Psoas muscle (tissue), 8 donors: ENCODE results near the gene HAUS8. TPM values are rescaled to one million over a fixed set of nuclear protein-coding genes. Genes with fewer than 3 reads are reported as not detected.

Experiments
- ATAC-seq, 4 donors: fragments of 200-7000 bp; cut with Tn5 transposase; one replicate each; pipeline ENCODE4 v1.9.1; 2020; ENCODE audit warnings: moderate library complexity in 3 of 4, mild to moderate bottlenecking in 2 of 4
- DNase-seq, 2 donors: peaks; one replicate each; pipeline ENCODE4 v3.0.0-alpha.2; 2020
- H3K27ac ChIP-seq: fragments of 200-600 bp; one replicate; pipeline ENCODE4 v1.8.0; 2022
- H3K27me3 ChIP-seq, 3 donors: fragments of 200-600 bp in 1 of 3; one replicate each; pipeline versions ENCODE4 v1.6.1 to v1.8.0; 2013 to 2022; ENCODE audit warnings: low read length in 2 of 3, mild to moderate bottlenecking in 2 of 3, moderate library complexity in 1 of 3; ENCODE audit not compliant: insufficient read depth in 3 of 3
- H3K36me3 ChIP-seq, 2 donors: fragments of 200-600 bp in 1 of 2; one replicate each; pipeline versions ENCODE4 v1.6.1 to v1.8.0; 2013 to 2022; ENCODE audit warnings: low read depth in 1 of 2, mild to moderate bottlenecking in 1 of 2, moderate library complexity in 1 of 2; ENCODE audit not compliant: insufficient read depth in 1 of 2
- H3K4me1 ChIP-seq: fragments of 200-600 bp; one replicate; pipeline ENCODE4 v1.8.0; 2022
- H3K4me3 ChIP-seq: fragments of 200-600 bp; one replicate; pipeline ENCODE4 v1.8.0; 2022; ENCODE audit warnings: mild to moderate bottlenecking
- H3K9me3 ChIP-seq: fragments of 200-600 bp; one replicate; pipeline ENCODE4 v1.8.0; 2022
- WGBS, 3 donors: extraction: QIAGEN DNeasy Blood & Tissue Kit; methylation state at CpG; one replicate each; pipeline versions ENCODE4 v1.1.6 to v1.1.7; 2013; 5-methylcytosine and 5-hydroxymethylcytosine counted together
- intact Hi-C, 2 donors: fragments of 100-400 bp; cut with DNase I; formaldehyde crosslinking; loops; one replicate each; pipeline versions ENCODE4 v1.11.0 to v1.14.2; 2022
- polyA plus RNA-seq, 3 donors: library from polyadenylated mRNA; stranded (reverse); fragments of 200-250 nt; gene quantifications; one replicate each; pipeline ENCODE4 v1.2.3, GENCODE V29; 2013
- total RNA-seq, 4 donors: library from RNA; stranded (reverse); fragmentation: NEBNext Ultra II Directional in 2 of 4; extraction: Animal tissue kit (Norgen Biotek cat#: 25700) in 2 of 4; gene quantifications; one replicate each; pipeline versions ENCODE4 v1.2.1 to v1.2.4, GENCODE V29; 2021 to 2023
- TF ChIP-seq, protein P1 (sequence below): fragments of 200-600 bp; IDR thresholded peaks from one replicate; pipeline ENCODE4 v1.8.0; 2022; ENCODE audit warnings: antibody characterized with exemption
- donor health status: healthy with polysubstance abuse.
- donor health status: DM: no; HTN: no; CAD: no; lungs with moderate emphysema.
- donor health status: Bipolar disorder and iron deficiency.
- donor health status: healthy.
- donor health status: DM: yes; HTN: yes; CAD: no.
- donor health status: DM: no; HTN: no; CAD: no.
- donor health status: DM: no; HTN: no; CAD: no.
- donor health status: DM: yes; HTN: yes; CAD: no.

The HAUS8 gene
- total and polyA plus RNA-seq, 7 donors, result 1.8 to 5.9 (median 4.2) TPM

DNA sequence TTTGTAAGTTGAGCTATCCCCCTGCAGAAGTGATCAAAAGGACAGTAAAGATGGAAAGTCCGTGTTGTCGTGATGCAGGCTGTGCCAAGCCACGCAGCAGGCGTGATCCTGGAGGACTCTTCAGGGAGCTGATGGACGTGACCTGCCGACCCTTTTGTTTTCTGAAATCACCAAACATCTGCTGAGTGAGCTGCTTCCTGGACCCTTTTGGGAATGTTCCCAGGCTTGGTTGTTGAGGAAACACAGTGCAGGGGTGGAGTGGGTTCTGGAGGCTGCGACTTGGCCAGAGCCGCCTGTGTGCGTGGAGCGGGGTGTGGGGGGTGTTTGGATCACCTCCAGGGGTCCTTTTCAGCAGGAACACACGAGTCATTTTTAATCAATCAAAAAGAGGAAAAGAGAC is 33.3 kb downstream of the HAUS8 start:
- H3K9me3 ChIP-seq, result no peaks in the 10 kb centered on the region
- TF ChIP-seq, protein P1, sequence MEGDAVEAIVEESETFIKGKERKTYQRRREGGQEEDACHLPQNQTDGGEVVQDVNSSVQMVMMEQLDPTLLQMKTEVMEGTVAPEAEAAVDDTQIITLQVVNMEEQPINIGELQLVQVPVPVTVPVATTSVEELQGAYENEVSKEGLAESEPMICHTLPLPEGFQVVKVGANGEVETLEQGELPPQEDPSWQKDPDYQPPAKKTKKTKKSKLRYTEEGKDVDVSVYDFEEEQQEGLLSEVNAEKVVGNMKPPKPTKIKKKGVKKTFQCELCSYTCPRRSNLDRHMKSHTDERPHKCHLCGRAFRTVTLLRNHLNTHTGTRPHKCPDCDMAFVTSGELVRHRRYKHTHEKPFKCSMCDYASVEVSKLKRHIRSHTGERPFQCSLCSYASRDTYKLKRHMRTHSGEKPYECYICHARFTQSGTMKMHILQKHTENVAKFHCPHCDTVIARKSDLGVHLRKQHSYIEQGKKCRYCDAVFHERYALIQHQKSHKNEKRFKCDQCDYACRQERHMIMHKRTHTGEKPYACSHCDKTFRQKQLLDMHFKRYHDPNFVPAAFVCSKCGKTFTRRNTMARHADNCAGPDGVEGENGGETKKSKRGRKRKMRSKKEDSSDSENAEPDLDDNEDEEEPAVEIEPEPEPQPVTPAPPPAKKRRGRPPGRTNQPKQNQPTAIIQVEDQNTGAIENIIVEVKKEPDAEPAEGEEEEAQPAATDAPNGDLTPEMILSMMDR, result no peak
- no peak for DNase-seq
- peak in 1 of 4 donors; percentile 49 for ATAC-seq
- peaks cover 0 to 16% (median 4%) of the 10 kb centered on the region in 3 donors for H3K27me3 ChIP-seq
- 3 to 6% (median 4%) methylated on average over 11 of the region's 11 CpGs for WGBS, 3 donors
- H3K4me1 ChIP-seq, result no peaks in the 10 kb centered on the region
- H3K36me3 ChIP-seq, result no peaks in the 10 kb centered on the region
- H3K27ac ChIP-seq, result no peak overlapping the region
- intact Hi-C loops, result no loop called here
- H3K4me3 ChIP-seq, result no peak overlapping the region

DNA sequence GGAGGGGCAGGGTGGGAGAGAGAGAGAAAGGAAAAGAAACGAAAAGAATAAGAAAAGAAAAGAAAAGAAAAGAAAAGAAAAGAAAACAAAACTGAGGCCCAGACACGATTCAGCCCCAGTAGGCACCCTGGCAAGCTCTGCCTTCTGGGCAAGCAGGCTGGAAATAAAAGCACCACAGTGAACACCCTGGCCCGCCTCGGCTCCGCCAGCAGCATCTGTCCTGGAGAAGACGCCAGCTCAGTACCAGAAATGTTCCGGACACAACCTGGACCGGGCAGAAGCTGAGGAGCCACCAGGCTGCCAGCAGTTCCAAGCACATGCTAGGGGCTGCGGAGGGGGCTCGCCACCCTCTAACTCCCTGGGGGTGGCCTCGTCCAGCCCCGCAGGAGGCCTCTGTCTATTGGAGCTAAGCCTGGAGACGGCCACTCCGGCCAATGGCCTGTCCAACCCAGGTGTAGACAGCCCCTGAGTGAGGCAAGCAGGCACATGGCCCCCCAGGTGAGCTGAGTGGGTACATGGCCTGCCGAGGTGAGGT is 37.2 kb downstream of the HAUS8 start:
- DNase-seq (no peak), ATAC-seq (no peak)
- no peaks in the 10 kb centered on the region for H3K9me3 ChIP-seq
- 35 to 42% (median 42%) methylated on average over 15 of the region's 15 CpGs for WGBS, 3 donors
- H3K4me1 ChIP-seq, result no peaks in the 10 kb centered on the region
- TF ChIP-seq, protein P1, result no peak
- H3K27ac ChIP-seq, result no peak overlapping the region
- H3K4me3 ChIP-seq, result no peak overlapping the region
- peaks cover 0 to 16% (median 4%) of the 10 kb centered on the region in 3 donors for H3K27me3 ChIP-seq
- H3K36me3 ChIP-seq, result no peaks in the 10 kb centered on the region
- intact Hi-C loops, result no loop called here

DNA sequence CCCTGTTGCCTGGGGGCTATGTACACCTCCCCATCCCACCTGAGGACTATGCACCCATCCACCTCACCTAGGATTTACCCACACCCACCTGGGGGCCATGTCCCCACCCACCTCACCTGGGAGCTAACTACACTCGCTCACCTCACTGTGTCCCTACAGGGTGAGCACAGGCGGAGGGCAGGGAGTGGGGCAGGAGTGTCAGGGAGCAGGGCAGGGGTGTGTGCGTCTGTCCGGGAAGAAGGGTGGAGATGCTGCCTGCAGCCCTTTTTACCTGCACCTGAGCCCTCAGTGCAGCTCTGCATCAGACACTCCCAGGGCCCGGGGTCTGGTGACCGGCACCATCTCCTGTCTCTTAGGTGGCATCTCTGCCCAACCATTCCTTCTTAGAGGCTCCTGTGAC is 38.1 kb downstream of the HAUS8 start:
- DNase-seq, result no peak
- Histone ChIP-seq H3K4me3 (no peak overlapping the region), H3K9me3 (no peaks in the 10 kb centered on the region), H3K27ac (no peak overlapping the region), H3K4me1 (no peaks in the 10 kb centered on the region), H3K36me3 (no peaks in the 10 kb centered on the region), H3K27me3 (peaks cover 0 to 16% (median 3%) of the 10 kb centered on the region in 3 donors)
- TF ChIP-seq, protein P1, result no peak
- 87 to 93% (median 91%) methylated on average over 6 of the region's 6 CpGs for WGBS, 3 donors
- no peak for ATAC-seq
- intact Hi-C loops, result no loop called here

DNA sequence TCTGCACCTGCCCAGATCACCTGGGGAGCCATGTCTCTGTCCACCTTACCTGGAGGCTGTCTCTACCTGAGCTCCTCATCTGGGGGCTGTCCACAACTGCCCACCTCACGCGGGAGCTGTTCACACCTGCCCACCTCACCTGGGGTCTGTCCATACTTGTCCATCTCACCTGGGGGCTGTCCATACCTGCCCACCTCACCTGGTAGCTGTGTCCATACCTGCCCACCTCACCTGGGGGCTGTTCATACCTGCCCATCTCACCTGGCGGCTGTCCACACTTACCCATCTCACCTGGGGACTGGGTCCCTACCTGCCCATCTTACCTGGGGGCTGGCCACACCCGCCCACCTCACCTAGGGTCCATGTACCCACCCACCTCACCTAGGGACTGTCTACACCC is 38.6 kb downstream of the HAUS8 start:
- no peaks in the 10 kb centered on the region for H3K4me1 ChIP-seq
- H3K4me3 ChIP-seq, result no peak overlapping the region
- no peak for DNase-seq
- no peaks in the 10 kb centered on the region for H3K36me3 ChIP-seq
- 73 to 80% (median 78%) methylated on average over 4 of the region's 4 CpGs for WGBS, 3 donors
- no peak overlapping the region for H3K27ac ChIP-seq
- ATAC-seq, result no peak
- no peaks in the 10 kb centered on the region for H3K9me3 ChIP-seq
- H3K27me3 ChIP-seq, result peaks cover 0 to 16% (median 2%) of the 10 kb centered on the region in 3 donors
- TF ChIP-seq, protein P1, result no peak
- intact Hi-C loops, result no loop called here

DNA sequence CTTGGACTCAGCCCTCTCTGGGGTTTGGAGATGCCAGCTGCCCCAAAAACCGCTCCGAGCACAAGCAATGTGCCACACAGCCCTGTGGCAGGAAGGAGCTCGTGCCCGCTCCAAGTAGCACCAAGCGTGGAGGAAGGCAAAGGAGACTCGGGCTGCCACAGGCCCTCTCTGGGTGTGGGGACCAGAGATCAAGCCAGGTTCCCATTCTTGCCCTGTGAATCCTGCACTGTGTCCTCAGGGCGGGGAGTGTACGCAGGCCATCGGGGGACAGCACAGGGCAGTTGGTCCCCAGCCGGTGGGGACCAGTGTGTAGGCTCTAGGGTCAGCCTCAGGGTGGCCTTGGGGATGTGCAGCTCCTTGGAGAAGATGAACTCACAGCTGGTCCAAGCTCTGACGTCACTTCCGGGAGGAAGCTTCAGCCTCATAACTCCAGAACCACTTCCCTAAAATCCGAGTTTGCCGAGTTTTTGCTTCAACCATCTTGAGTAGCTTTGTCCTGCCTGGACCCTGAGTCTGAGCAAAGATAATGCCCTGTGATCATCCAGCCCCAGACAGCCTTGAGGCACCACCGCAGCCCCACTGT is 39.3 kb downstream of the HAUS8 start:
- 75 to 80% (median 76%) methylated on average over 15 of the region's 15 CpGs for WGBS, 3 donors
- H3K27ac ChIP-seq, result no peak overlapping the region
- no peak for DNase-seq

More for the DNA sequence above, 39.3 kb downstream of the HAUS8 start:
- no peaks in the 10 kb centered on the region for H3K36me3 ChIP-seq
- intact Hi-C loops, result no loop called here
- TF ChIP-seq, protein P1, result no peak
- peaks cover 0 to 15% (median 0%) of the 10 kb centered on the region in 3 donors for H3K27me3 ChIP-seq
- no peaks in the 10 kb centered on the region for H3K4me1 ChIP-seq
- no peak for ATAC-seq
- H3K9me3 ChIP-seq, result no peaks in the 10 kb centered on the region
- no peak overlapping the region for H3K4me3 ChIP-seq
